GM23248 (cell line): Measurements from ENCODE around the gene ZFPM1.

Experiments used
- EZH2 ChIP-seq: fragments of 200-600 bp; sonication (generic); IDR thresholded peaks from 2 replicates; pipeline ENCODE4 v1.6.1; 2018; ENCODE audit warnings: antibody characterized with exemption, mild to moderate bottlenecking; ENCODE audit not compliant: insufficient read depth, poor library complexity, severe bottlenecking
- EZH2phosphoT487 ChIP-seq: fragments of 200-600 bp; sonication (generic); IDR thresholded peaks from 2 replicates; pipeline ENCODE4 v1.6.1; 2018; ENCODE audit warnings: antibody characterized with exemption, moderate library complexity, mild to moderate bottlenecking, low read depth; ENCODE audit not compliant: insufficient read depth

DNA sequence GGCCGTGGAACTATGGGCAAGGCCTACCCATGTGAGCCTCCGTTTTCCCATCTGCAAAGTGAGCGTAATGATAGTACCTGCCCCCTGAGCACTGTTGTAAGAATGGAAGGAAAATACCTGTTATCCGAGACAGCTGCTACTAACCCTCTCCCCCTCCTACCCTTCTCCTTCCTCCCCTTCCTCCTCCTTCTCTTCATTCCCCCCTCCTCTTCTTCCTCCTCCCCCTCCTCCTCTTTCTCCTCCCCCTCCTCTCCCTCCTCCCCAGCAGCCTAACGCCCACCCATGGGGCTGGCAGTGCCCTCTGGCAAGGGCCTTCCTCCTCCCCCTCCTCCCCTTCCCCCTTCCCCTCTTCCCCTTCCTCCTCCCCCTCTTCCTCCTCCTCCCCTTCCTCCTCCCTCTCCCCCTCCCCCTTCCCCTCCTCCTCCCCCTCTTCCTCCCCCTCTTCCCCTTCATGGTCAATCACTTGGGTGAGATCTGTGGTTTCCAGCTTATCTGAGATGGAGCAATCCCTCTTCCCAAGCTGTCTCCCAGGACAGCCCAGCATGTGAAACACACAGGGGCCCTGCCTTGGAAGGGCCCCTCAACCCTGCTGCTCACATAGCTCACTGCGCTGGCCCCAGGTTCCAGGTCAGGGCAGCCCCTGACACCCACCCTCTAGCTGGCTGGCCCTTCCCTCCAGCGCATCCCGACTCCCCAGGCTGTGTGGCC lies 6.4 kb downstream of the ZFPM1 start:
- TF ChIP-seq EZH2phosphoT487, result no peak
- TF ChIP-seq EZH2, result no peak
